ENCODE measurements around the gene XPR1.

GRCh38 chr1:180915426-180915965 lies 283.7 kb downstream of the XPR1 start:
- TF ChIP-seq POLR2AphosphoS5 (IDR thresholded peaks at IDR 0.05): no peak
- no peak for TF ChIP-seq CTCF (IDR thresholded peaks at IDR 0.05)
- TF ChIP-seq POLR2A (IDR thresholded peaks at IDR 0.05): no peak
